IMR-90 (cell line): ENCODE measurements around the gene RBM48. TPM values are rescaled to one million over a fixed set of nuclear protein-coding genes. Genes with fewer than 3 reads are reported as not detected.

ENCODE experiments used
- ATAC-seq: fragments of 200-7000 bp; cut with Tn5 transposase; 2 replicates; pipeline ENCODE4 v1.9.1; 2020; ENCODE audit warnings: low read depth, mild to moderate bottlenecking, moderate library complexity
- BruUV-seq: library from RNA; stranded (reverse); fragments of 400-500 nt; replicated peaks from 2 replicates; lab custom pipeline; 2021; lab: Mats Ljungman, UMichigan
- CTCF ChIA-PET: fragments of 300-600 bp; formaldehyde crosslinking; extraction: SDS; loops from one replicate; lab custom pipeline; 2021; ENCODE audit warnings: antibody characterized with exemption; lab: Yijun Ruan, JAX
- POLR2A ChIA-PET: fragments of 300-600 bp; sonication (Branson Sonifier 250); formaldehyde crosslinking; loops from one replicate; lab custom pipeline; 2022; ENCODE audit warnings: antibody characterized with exemption; ENCODE audit not compliant: unreplicated experiment; lab: Charles Lee
- DNase-seq: peaks from one replicate; pipeline ENCODE4 v3.0.0; 2013
- H2AFZ ChIP-seq: replicated peaks from 2 replicates; pipeline ENCODE3; 2013; ENCODE audit warnings: low read length, mild to moderate bottlenecking; ENCODE audit not compliant: poor library complexity
- H2AK5ac ChIP-seq: 2 replicates; pipeline ENCODE4 v1.6.1; 2013; ENCODE audit warnings: low read depth, low read length, inconsistent platforms
- H2AK9ac ChIP-seq: replicated peaks from 2 replicates; pipeline ENCODE3; 2013; ENCODE audit warnings: mild to moderate bottlenecking, low read depth, low read length, moderate library complexity; ENCODE audit not compliant: poor library complexity
- H2BK120ac ChIP-seq: 2 replicates; pipeline ENCODE4 v1.6.1; 2013; ENCODE audit warnings: low read depth, low read length, inconsistent platforms
- H2BK15ac ChIP-seq: 3 replicates; pipeline ENCODE4 v1.6.1; 2013; ENCODE audit warnings: low read depth, low read length, inconsistent platforms
- H2BK20ac ChIP-seq: 2 replicates; pipeline ENCODE4 v1.6.1; 2013; ENCODE audit warnings: low read depth, mild to moderate bottlenecking, inconsistent platforms, low read length, moderate library complexity
- H2BK5ac ChIP-seq: 2 replicates; pipeline ENCODE4 v1.6.1; 2013; ENCODE audit warnings: mild to moderate bottlenecking, low read depth, low read length, inconsistent platforms; ENCODE audit not compliant: poor library complexity, severe bottlenecking
- H3K14ac ChIP-seq: replicated peaks from 2 replicates; pipeline ENCODE4 v1.6.1; 2013; ENCODE audit warnings: low read depth, low read length, inconsistent platforms
- H3K18ac ChIP-seq: 2 replicates; pipeline ENCODE4 v1.6.1; 2013; ENCODE audit warnings: low read depth, low read length, control low read depth
- H3K23ac ChIP-seq: 2 replicates; pipeline ENCODE4 v1.6.1; 2013; ENCODE audit warnings: low read depth, low read length, inconsistent platforms
- H3K27ac ChIP-seq: 2 replicates; pipeline ENCODE4 v1.5.1; 2013; ENCODE audit warnings: mild to moderate bottlenecking, control low read depth, low read length; ENCODE audit not compliant: insufficient read depth
- H3K27me3 ChIP-seq: 2 replicates; pipeline ENCODE4 v1.6.1; 2013; ENCODE audit warnings: low read length; ENCODE audit not compliant: control insufficient read depth, insufficient read depth
- H3K36me3 ChIP-seq: 2 replicates; pipeline ENCODE4 v1.6.1; 2013; ENCODE audit warnings: low read length, mixed read lengths; ENCODE audit not compliant: control insufficient read depth, insufficient read depth
- H3K4ac ChIP-seq: 2 replicates; pipeline ENCODE4 v1.6.1; 2013; ENCODE audit warnings: low read depth, low read length, inconsistent platforms
- H3K4me1 ChIP-seq: 2 replicates; pipeline ENCODE4 v1.6.1; 2013; ENCODE audit warnings: low read length, mixed read lengths; ENCODE audit not compliant: control insufficient read depth, insufficient read depth
- H3K4me2 ChIP-seq: 2 replicates; pipeline ENCODE4 v1.6.1; 2013; ENCODE audit warnings: low read depth, mild to moderate bottlenecking, control low read depth, low read length, moderate library complexity
- H3K4me3 ChIP-seq: 2 replicates; pipeline ENCODE4 v1.5.1; 2013; ENCODE audit warnings: low read depth, mild to moderate bottlenecking, control low read depth, low read length, moderate library complexity; ENCODE audit not compliant: insufficient read depth
- H3K56ac ChIP-seq: 2 replicates; pipeline ENCODE4 v1.6.1; 2013; ENCODE audit warnings: low read length, inconsistent platforms; ENCODE audit not compliant: insufficient read depth; ENCODE audit errors: extremely low read depth
- H3K79me1 ChIP-seq, 2 experiments: 2 replicates each; pipeline ENCODE4 v1.6.1; 2013; ENCODE audit warnings: low read length in 2 of 2, inconsistent platforms in 1 of 2, low read depth in 1 of 2
- H3K9ac ChIP-seq: 2 replicates; pipeline ENCODE4 v1.6.1; 2013; ENCODE audit warnings: low read depth, low read length, control low read depth
- H3K9me1 ChIP-seq: 2 replicates; pipeline ENCODE4 v1.6.1; 2013; ENCODE audit warnings: low read length, inconsistent platforms; ENCODE audit not compliant: insufficient read depth
- H3K9me3 ChIP-seq: 2 replicates; pipeline ENCODE4 v1.6.1; 2013; ENCODE audit warnings: low read length; ENCODE audit not compliant: control insufficient read depth, insufficient read depth
- H4K20me1 ChIP-seq: 2 replicates; pipeline ENCODE4 v1.6.1; 2013; ENCODE audit warnings: low read length, inconsistent platforms; ENCODE audit not compliant: insufficient read depth
- H4K5ac ChIP-seq: 2 replicates; pipeline ENCODE4 v1.6.1; 2013; ENCODE audit warnings: mild to moderate bottlenecking, low read depth, low read length, control low read depth
- H4K8ac ChIP-seq, 2 experiments: 2 replicates each; pipeline ENCODE4 v1.6.1; 2013; ENCODE audit warnings: low read depth in 2 of 2, low read length in 2 of 2, control low read depth in 1 of 2, inconsistent platforms in 1 of 2
- H4K91ac ChIP-seq: 2 replicates; pipeline ENCODE4 v1.6.1; 2013; ENCODE audit warnings: low read depth, low read length, inconsistent platforms; ENCODE audit not compliant: insufficient read depth
- NFE2L2 ChIP-seq: fragments of 150-350 bp; IDR thresholded peaks from 2 replicates; pipeline ENCODE4 v1.6.1; 2016; ENCODE audit warnings: low read depth, mild to moderate bottlenecking, low read length
- WGBS, 2 experiments: methylation state at CpG; one replicate each; pipeline versions ENCODE4 v1.1.5 to v1.1.7; 2013; ENCODE audit warnings: missing lambda C conversion rate in 2 of 2; ENCODE audit not compliant: insufficient read length in 1 of 2; ENCODE audit errors: extremely low coverage in 2 of 2; 5-methylcytosine and 5-hydroxymethylcytosine counted together
- dilution Hi-C: fragments of 300-500 bp; cut with HindIII; formaldehyde crosslinking; loops from one replicate; pipeline ENCODE4 v1.14.3; 2018; ENCODE audit warnings: low sequenced_read_pairs; ENCODE audit not compliant: unreplicated experiment
- in situ Hi-C: fragments of 300-500 bp; cut with MboI; formaldehyde crosslinking; loops from 3 replicates; pipeline ENCODE4 v1.14.3; 2019; ENCODE audit warnings: low sequenced_read_pairs, inconsistent platforms, mixed read lengths
- intact Hi-C: fragments of 100-400 bp; cut with micrococcal nuclease; formaldehyde crosslinking; loops from 2 replicates; pipeline ENCODE4 v1.10.0; 2022
- polyA plus RNA-seq, 3 experiments: library from polyadenylated mRNA; depleted of rRNA; stranded (reverse); fragments of >200 nt; gene quantifications; 2 replicates each; pipeline ENCODE4 v1.2.3, GENCODE V29; 2012; ENCODE audit warnings: low replicate concordance in 1 of 3
- total RNA-seq: library from RNA; depleted of rRNA; stranded (reverse); fragments of >200 nt; gene quantifications from 2 replicates; pipeline ENCODE4 v1.2.3, GENCODE V29; 2012

The RBM48 gene
- total and polyA plus RNA-seq, 2 of the 4 experiments (the other 2 are of a cell fraction), result 5.1 to 5.6 TPM

- H4K8ac ChIP-seq, result no peak overlapping the region
- no peak overlapping the region for H3K4me3 ChIP-seq
- H3K56ac ChIP-seq, result no peak overlapping the region
- H3K36me3 ChIP-seq, result peaks cover 18% of the 10 kb centered on the region
- TF ChIP-seq NFE2L2, result no peak
- H2AK9ac ChIP-seq, result no peak overlapping the region
- no peaks in the 10 kb centered on the region for H3K79me1 ChIP-seq
- H3K27ac ChIP-seq, result no peak overlapping the region
- no peak for DNase-seq
- H3K27me3 ChIP-seq, result no peaks in the 10 kb centered on the region
- BruUV-seq, result no TSS peak
- ATAC-seq, result no peak
- dilution Hi-C loops (no loop called here), intact Hi-C loops (no loop called here), in situ Hi-C loops (no loop called here)
- H3K9ac ChIP-seq, result no peak overlapping the region
- no peaks in the 10 kb centered on the region for H3K9me3 ChIP-seq
- no peak overlapping the region for H3K4me2 ChIP-seq
- no peak overlapping the region for H2AK5ac ChIP-seq
- no peaks in the 10 kb centered on the region for H3K4me1 ChIP-seq
- H2BK5ac ChIP-seq, result no peak overlapping the region
- no peak overlapping the region for H4K5ac ChIP-seq
- H2BK15ac ChIP-seq, result no peak overlapping the region
- POLR2A ChIA-PET, result no interaction called here
- no CpG with 5 or more reads among the region's 2 CpGs for WGBS, 2 experiments
- H3K23ac ChIP-seq, result no peak overlapping the region
- CTCF ChIA-PET, result no interaction called here
- no peak overlapping the region for H2AFZ ChIP-seq
- H2BK120ac ChIP-seq, result no peak overlapping the region
- no peaks in the 10 kb centered on the region for H4K20me1 ChIP-seq
- no peaks in the 10 kb centered on the region for H3K9me1 ChIP-seq
- H3K18ac ChIP-seq, result no peak overlapping the region
- no peak overlapping the region for H3K14ac ChIP-seq
- no peak overlapping the region for H2BK20ac ChIP-seq
- no peak overlapping the region for H3K4ac ChIP-seq
- H4K91ac ChIP-seq, result no peak overlapping the region
Measured at GRCh38 chr7:92498557-92498956, 30.0 kb upstream of the RBM48 start.
